ENCODE measurements around the gene TXN2.

The TXN2 gene

DNA sequence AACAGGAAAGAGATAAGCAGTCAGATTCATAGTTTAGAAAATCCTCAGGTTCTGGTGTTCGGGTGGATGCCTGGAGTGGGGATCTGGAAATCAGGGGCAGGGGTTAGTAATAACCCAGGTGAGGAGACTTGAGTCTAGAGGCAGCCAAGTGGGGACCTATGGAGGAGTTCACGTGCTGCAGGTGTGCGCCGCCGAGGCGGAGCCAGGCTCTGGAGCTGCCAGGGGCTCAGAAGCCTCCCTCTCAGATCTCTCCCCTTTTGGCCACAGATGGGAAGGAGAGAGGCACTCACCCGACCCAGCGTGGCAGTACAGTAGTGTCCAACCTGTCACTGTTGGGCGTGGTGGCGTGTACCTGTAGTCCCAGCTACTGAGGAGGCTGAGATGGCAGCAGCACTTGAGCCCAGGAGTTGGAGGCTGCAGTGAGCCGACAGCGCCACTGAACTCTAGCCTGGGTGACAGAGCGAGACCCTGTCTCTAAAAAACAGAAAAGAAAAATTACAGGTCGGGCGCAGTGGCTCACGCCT lies 27.5 kb downstream of the TXN2 start:
- TF ChIP-seq, protein P1, sequence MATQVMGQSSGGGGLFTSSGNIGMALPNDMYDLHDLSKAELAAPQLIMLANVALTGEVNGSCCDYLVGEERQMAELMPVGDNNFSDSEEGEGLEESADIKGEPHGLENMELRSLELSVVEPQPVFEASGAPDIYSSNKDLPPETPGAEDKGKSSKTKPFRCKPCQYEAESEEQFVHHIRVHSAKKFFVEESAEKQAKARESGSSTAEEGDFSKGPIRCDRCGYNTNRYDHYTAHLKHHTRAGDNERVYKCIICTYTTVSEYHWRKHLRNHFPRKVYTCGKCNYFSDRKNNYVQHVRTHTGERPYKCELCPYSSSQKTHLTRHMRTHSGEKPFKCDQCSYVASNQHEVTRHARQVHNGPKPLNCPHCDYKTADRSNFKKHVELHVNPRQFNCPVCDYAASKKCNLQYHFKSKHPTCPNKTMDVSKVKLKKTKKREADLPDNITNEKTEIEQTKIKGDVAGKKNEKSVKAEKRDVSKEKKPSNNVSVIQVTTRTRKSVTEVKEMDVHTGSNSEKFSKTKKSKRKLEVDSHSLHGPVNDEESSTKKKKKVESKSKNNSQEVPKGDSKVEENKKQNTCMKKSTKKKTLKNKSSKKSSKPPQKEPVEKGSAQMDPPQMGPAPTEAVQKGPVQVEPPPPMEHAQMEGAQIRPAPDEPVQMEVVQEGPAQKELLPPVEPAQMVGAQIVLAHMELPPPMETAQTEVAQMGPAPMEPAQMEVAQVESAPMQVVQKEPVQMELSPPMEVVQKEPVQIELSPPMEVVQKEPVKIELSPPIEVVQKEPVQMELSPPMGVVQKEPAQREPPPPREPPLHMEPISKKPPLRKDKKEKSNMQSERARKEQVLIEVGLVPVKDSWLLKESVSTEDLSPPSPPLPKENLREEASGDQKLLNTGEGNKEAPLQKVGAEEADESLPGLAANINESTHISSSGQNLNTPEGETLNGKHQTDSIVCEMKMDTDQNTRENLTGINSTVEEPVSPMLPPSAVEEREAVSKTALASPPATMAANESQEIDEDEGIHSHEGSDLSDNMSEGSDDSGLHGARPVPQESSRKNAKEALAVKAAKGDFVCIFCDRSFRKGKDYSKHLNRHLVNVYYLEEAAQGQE (IDR thresholded peaks at IDR 0.05; ENCODE audit: insufficient read depth in 1 of 2, low read depth in 2 of 2, low read length in 2 of 2), result no peak
- TF ChIP-seq POLR2AphosphoS5 (IDR thresholded peaks at IDR 0.05; ENCODE audit: low read depth, low read length) (no peak), FOXP2 (optimal IDR thresholded peaks at IDR 0.05; ENCODE audit: borderline replicate concordance, extremely low read depth, extremely low read length, insufficient read depth) (no peak), SIN3A (IDR thresholded peaks at IDR 0.05; ENCODE audit: borderline replicate concordance, insufficient read depth, low read length) (no peak), TAF1 (IDR thresholded peaks at IDR 0.05; ENCODE audit: borderline replicate concordance, insufficient read depth, low read length) (no peak)

DNA sequence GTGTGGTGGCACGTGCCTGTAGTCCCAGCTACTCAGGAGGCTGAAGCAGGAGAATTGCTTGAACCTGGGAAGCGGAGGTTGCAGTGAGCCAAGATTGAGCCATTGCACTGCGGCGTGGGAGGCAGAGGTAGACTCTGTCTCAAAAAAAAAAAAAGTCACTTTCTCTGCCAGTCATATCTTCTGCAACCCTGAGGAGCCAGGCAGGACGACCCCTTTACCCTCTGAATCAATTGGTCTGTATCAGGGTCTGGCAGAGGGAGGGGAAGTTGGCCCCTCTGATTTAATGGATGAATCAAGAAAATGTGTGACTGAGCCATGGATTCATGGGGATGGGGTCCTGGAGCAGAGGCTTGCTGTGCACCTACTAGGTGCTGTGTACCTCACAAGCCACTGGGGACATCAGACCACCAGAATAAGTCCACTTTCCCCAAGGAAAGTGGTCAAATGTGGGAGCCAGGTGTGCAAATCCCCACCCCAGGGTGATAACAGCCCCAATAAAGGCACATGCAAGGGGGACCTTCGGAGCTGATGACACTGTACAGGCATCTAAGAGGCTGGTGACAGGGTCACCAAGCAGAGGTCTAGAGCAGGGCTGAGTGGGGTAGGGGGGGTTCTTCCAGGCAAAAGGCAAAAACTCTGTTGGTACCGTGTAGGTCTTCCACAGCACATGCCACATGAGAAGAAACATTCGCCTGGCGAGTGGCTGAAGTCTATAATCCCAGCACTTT lies 29.0 kb downstream of the TXN2 start:
- TF ChIP-seq TAF1 (IDR thresholded peaks at IDR 0.05; ENCODE audit: borderline replicate concordance, insufficient read depth, low read length) (no peak), POLR2AphosphoS5 (IDR thresholded peaks at IDR 0.05; ENCODE audit: low read depth, low read length) (no peak), FOXP2 (optimal IDR thresholded peaks at IDR 0.05; ENCODE audit: borderline replicate concordance, extremely low read depth, extremely low read length, insufficient read depth) (no peak), SIN3A (IDR thresholded peaks at IDR 0.05; ENCODE audit: borderline replicate concordance, insufficient read depth, low read length) (no peak)
- TF ChIP-seq, protein P1 (IDR thresholded peaks at IDR 0.05; ENCODE audit: insufficient read depth in 1 of 2, low read depth in 2 of 2, low read length in 2 of 2), result no peak

DNA sequence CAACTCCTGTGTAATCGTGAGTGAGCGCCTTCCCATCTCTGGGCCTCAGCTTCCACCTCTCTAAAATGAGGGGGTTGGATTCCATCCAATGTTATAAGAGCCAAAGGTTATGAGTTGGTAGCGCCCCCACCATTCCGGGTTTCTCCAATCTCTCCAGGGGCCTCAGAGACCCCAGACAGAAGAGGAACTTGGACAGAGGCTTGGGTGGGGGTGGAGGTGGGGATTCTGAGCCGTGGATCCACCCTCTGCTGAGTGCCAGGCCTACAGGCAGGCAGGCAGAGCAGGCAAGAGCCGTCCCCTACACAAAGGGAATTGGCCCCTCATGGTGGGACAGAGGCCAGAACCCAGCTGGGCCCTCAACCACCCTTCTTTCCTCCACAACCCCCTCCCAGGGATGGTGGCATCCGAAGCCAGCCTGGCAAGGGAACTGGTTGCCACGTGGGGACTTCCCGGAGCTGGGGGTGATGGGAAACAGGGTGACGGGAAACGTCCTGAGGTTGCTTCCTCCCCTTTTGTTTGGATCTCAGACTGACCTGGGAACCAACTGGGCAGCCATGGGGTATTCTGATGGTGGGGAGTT lies 31.8 kb downstream of the TXN2 start:
- TF ChIP-seq TAF1 (IDR thresholded peaks at IDR 0.05; ENCODE audit: borderline replicate concordance, insufficient read depth, low read length) (no peak), FOXP2 (optimal IDR thresholded peaks at IDR 0.05; ENCODE audit: borderline replicate concordance, extremely low read depth, extremely low read length, insufficient read depth) (no peak), POLR2AphosphoS5 (IDR thresholded peaks at IDR 0.05; ENCODE audit: low read depth, low read length) (no peak), SIN3A (IDR thresholded peaks at IDR 0.05; ENCODE audit: borderline replicate concordance, insufficient read depth, low read length) (no peak)
- TF ChIP-seq, protein P1 (IDR thresholded peaks at IDR 0.05; ENCODE audit: insufficient read depth in 1 of 2, low read depth in 2 of 2, low read length in 2 of 2), result no peak

DNA sequence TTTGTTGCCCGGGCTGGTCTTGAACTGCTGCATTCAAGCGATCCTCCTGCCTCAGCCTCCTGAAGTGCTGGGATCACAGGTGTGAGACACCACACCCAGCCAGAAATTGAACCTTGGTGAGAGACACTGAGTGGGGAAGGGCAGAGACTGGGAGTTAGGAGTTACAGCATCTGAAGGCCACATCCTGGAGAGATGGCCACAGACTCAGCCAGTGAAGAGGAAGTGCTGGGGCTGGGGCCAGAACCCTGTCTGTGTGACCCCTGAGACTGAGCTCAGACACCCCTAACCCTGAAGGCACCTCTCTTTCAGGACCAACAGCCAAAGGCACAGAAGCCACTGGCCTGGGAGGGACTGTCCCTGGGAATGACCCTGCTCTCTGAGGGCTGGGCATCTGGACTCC lies 33.8 kb downstream of the TXN2 start:
- no peak for TF ChIP-seq POLR2AphosphoS5 (IDR thresholded peaks at IDR 0.05; ENCODE audit: low read depth, low read length)
- no peak for TF ChIP-seq TAF1 (IDR thresholded peaks at IDR 0.05; ENCODE audit: borderline replicate concordance, insufficient read depth, low read length)
- TF ChIP-seq FOXP2 (optimal IDR thresholded peaks at IDR 0.05; ENCODE audit: borderline replicate concordance, extremely low read depth, extremely low read length, insufficient read depth), result no peak
- TF ChIP-seq, protein P1 (IDR thresholded peaks at IDR 0.05; ENCODE audit: insufficient read depth in 1 of 2, low read depth in 2 of 2, low read length in 2 of 2), result no peak
